Fibroblast of gingiva (primary cell): ENCODE results near the gene NADK.
"Not testable (repeated sequence)": the region's sequence is repeated elsewhere in the genome, so short reads cannot be mapped to it uniquely, and the experiment has no call there.

Source experiments
- DNase-seq: peaks from one replicate; pipeline ENCODE4 v3.0.0-alpha.2; 2011; ENCODE audit warnings: low read depth

The NADK gene

DNA sequence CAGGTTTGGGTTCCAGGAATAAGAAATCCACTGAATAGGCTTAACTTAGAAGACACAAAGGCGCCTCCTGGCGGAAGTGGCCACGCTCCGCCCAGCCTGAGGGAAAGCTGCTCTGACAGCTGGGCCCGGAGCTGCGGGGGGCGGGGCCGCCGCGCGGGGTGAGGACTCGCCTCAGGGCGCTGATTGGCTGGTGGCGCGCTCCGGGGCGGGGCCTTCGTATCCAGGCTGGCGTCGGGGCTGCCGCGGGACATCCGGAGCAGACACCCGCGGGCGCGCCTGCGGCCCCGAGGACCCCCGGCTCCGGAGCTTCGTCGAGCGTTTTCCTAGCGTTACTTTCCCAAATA, 31.7 kb downstream of the NADK start:
- not testable (repeated sequence) for DNase-seq

DNA sequence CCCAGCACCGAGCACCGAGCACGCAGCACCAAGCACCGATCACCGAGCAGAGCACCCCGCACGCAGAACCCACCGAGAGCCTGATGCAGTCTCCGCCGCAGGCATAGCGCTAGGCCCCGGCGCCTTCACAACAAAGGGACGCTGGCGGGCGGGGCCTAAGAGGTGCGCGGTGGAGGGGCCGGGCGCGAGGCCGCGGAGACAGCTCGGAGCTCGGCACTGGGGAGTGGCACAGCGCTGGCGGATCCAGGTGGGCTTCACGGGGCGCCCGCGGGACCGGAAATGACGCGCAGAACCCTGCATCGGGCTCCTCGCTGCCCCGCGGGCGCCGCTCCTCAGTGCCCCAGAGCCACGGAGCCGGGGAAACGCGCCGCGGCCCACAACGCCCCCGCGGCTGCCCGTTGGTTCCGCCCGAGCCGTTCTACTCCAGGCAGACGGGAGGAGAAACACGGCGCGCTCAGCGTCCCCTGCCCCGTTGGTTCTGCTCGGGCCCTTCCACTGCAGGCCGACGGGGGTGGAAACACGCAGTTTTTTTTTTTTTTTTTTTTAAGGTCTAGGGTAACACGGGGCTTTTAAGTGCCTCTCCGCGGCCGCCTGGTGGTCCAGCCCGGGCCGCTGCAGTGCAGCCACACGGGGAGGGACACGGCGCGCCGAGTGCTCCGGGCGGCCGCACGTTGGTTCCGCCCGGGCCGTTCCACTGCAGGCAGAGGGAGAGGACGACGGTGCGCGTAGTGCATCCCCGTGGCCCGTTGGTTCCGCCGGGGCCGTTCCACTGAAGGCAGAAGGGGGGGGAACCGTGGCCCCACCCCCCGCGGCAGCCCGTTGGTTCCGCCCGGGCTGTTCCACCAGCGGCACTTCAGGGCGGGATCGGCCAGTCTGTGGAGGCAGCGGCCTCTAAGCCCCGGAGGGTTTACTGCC, 32.4 kb downstream of the NADK start:
- peak; percentile 87 for DNase-seq

DNA sequence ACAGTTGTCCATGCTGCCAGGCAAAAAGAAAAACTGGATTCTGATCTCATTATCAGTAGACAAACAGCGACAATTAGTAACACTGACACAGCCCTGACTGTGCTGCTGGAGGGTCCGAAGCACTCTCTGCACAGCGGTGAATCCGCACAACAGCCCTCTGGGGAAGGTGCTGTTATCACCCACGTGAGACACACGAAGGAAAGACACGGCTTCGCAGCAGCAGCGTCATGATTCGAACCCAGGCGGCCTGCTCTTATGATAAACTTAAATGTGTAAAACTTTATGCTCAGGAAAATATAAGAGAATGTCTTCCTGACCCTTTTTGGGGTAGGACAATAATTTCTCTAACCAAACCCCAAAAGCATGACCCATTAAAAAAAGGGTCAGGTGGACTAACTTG, 35.7 kb downstream of the NADK start:
- not testable (repeated sequence) for DNase-seq

- DNase-seq = peak; percentile 97
Observed at GRCh38 chr1:1741013-1741412, 37.3 kb downstream of the NADK start.

GRCh38 chr1:1738799-1739337, 39.4 kb downstream of the NADK start:
- DNase-seq = not testable (repeated sequence)

DNA sequence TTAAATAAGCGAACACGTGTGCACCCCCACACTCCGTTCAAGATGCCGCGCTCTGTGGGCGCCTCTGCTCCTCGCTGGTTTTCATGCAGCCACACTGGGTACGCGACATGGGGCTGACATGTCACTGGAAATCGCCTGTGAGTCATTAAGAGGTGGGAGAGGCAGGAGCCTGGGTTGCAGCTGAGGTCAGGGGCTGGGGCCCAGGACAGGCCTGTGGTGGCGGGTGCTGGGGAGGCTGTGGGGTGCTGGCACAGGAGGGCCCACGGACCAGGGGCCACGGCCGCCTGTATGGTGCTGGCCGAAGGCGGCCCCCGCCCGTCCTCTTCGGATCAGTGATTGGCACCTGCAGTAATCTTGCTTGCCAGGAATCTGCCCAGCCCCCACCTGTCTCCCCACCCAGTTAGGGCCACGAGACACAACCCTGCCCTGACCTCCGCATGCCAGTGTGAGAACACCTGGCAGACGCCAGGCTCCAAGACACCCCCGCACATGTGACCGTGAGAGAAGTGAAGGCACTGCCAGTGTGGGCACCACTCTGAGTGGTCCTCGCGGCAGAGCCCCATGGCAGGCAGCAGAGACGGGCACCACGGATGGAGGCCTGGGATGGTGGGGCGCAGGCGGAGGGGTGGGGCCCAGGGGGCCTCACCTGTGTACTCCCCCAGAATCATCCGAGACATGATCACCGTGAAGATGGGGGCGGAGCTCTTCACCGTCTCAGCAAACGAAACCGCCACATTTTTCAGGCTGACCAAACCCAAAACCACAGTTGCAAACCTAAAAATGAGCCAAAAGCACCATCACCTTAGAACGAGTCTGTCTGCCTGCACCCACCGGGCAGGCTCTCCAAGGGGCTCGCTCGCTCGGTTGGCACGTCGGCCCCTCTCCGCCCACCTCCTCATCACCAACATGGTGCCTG, 40.3 kb downstream of the NADK start:
- DNase-seq = not testable (repeated sequence)

GRCh38 chr1:1732381-1732780, 45.9 kb downstream of the NADK start:
- DNase-seq = no peak

DNA sequence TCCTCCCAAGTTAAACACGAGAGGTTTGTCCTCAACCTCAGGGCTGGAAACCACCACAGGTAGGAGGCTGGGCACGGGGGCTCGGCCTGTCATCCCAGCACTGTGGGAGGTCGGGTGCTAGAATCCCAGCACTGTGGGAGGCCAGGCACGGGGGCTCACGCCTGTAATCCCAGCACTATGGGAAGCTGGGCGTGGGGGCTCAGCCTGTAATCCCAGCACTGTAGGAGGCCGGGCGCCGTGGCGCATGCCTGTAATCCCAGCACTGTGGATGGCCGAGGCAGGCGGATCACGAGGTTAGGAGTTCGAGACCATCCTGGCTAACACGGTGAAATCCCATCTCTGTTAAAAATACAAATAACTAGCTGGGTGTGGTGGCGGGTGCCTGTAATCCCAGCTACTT, 47.4 kb downstream of the NADK start:
- no peak for DNase-seq

DNA sequence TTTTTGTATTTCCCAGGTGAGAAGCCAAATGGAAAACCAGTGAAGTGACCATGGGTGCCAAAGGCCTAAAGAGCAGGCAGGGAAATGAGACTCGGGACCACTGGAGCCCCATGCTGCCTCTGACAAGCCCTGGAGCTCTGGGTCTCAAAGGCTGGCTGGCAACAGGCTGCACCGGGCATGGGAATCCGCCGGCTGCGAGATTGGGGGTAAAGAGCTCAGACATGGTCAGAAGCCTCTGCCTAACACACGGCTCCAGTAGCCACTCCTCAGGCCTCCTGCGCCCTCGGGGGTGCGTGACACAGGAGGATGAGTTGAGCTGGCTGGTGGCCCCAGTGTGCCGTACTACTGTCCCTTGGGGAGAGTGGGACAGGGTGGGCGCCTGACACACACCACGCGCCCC, 48.0 kb downstream of the NADK start:
- DNase-seq = not testable (repeated sequence)

GRCh38 chr1:1729116-1729816, 49.0 kb downstream of the NADK start:
- DNase-seq = not testable (repeated sequence)

DNA sequence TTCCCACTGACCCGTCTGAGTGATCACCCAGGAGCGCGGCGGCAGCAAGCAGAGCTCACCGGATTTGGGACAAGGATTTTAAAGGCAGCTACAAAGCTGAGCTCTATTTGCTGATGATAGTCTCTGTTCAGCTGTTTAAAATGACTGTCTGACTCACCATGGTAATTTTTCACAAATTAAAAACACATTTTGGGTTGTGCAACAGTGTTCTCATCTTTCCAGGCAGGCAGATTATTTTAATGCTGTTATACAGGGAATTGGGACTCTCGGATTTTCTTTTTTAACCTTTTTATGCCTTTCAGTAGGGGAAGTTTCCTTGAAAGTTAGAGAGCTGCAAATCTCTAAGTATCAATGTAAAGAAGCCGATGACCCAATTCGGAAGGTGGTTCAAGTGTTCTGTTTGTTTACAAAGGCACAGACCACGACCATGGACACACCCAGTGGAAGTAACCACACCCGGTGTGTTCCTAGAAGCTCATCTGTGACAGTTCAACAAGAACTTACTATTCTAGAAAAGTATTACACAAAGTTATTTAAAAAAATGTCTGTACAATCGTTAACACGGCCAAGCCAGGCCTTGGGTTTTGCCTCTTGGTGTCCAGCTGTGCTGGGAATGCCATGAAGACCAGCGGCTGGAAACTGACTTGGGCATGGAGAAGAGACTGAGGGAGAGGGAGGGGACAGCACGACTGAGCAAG, 49.8 kb downstream of the NADK start:
- peak; percentile 86 for DNase-seq

GRCh38 chr1:1727131-1727651, 51.1 kb downstream of the NADK start:
- not testable (repeated sequence) for DNase-seq

GRCh38 chr1:1726088-1726487, 52.2 kb downstream of the NADK start:
- DNase-seq = not testable (repeated sequence)

DNA sequence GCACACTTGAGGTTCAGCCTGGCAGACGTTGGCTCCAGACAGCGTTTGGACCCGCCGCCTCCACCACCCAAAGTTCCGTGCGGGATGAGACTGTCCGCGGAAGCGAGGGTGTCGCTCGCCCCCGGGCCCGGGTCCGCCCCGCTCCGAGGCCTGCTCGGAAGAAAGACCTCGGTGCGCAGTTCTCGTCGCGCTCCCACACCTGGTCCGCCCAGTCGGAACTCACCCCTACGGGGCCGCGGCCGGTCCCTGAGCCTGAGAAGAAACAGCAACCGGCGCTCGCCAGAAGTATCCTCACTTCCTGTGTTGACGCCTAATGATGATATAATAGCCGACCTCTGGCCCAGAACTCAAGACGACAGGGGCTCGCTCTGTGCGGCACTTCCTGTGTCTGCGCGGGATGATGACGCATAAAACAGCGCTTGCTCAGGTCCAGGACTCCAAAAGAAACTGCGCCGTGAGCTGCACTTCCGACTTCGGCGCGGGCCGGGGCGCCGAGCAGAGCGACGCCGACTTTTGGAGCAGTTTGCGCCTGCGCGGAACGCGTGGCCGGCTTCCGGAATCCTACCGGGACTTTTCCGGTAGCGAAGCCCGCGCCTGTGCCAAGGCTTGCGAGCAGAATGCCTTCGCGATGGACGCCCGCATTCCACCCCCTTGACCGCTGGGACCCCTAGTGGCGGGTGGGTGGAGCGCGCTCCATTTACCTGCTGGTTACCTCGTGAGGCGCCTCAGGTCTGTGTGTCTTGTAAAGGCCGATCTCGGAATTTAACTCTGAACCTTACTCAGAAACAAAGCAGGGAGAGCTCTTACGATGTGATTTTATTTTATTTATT, 54.0 kb downstream of the NADK start, which contains the start of gene CDK11A:
Gene CDK11A, minus strand, starts transcription at position 323 of the 830 bp plus-strand sequence. CDS start 1,539 bp downstream, outside the sequence.
- DNase-seq = peak; percentile 100

- no peak for DNase-seq
Observed at GRCh38 chr1:1721201-1721600, 57.1 kb downstream of the NADK start.

DNA sequence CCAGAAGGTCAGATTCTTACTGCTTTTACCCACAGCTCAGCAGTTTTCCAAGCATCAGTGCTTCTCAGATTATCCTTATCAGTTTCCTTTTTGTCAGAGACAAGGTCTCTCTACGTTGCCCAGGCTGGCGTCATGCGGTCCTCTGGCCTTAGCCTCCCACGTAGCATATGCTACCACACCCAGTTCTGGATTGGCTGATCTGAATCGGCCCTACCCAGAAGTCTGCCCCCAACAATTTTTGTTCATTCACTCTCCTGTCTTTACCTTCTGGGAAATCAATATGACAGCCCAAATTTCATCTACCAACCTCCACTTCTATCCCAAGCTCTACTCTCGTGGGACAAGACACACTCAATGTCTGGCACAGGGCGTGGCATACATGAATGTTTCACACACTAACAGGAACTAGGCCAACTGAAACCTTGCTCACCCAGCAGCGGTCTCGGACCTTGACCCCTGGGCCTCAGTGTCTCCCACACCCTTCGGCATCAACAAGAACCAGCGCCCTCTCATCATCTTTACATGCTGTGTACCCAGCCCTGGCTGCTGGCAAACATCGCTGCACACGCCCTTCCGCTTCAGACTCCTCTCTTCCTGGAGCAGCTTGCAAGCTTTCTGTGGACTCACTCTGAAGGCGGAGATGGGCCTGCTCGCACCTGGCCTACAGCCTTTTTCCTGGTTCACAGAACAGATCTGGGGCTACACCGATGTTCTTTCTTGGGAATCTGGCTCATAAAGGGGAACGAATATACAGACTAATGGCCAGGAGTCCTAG, 63.0 kb downstream of the NADK start:
- DNase-seq = not testable (repeated sequence)

GRCh38 chr1:1707897-1708296, 70.4 kb downstream of the NADK start:
- not testable (repeated sequence) for DNase-seq

DNA sequence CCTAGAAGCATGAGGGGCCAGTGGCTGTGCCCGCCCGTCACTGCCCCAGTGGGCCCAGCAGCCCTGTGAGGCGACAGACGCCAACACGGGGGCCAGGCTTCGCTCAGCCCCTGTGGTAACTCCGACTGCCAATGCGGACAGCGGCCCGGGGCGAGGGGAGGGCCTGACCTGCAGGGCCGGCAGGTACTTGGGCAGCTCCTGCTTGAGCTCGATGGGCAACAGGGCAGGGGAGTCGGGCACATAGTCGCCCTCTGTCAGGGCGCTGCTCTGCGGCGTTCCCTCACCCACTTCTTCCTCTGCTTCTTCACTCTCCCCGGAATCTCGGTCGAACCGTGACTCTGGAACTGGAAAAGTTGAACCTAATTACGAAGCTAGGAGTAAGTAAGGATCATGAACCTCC, 71.0 kb downstream of the NADK start:
- not testable (repeated sequence) for DNase-seq

DNA sequence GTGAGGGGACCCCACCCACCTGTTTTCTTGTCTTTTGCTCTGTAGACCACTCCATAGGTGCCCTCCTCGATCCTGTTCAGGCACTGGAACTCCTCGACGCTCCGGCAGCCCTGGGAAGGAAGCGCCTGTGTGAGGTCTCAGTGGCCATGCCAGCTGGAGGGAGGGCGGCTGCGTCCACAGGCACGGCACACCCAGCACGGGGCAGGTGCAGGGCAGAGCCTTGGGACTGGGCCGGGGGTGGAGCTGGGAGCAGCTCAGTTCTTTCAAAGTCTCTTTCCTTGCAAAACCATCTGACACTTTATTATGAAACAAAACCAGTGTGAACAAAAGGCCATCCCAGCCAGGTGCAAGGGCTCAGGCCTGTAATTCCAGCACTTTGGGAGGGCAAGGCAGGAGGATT, 72.6 kb downstream of the NADK start:
- DNase-seq = not testable (repeated sequence)
